Mesenteric fat pad (tissue), 1 donor: Measurements from ENCODE around the gene PPP1R9A. TPM values are rescaled to one million over a fixed set of nuclear protein-coding genes. Genes with fewer than 3 reads are reported as not detected.

Experiments
- DNase-seq: peaks from one replicate; pipeline ENCODE4 v3.0.0-alpha.2; 2020; ENCODE audit warnings: low spot score
- total RNA-seq: library from RNA; stranded (reverse); fragmentation: NEBNext Ultra II Directional; extraction: Animal tissue kit (Norgen Biotek cat#: 25700); gene quantifications from one replicate; pipeline ENCODE4 v1.2.1, GENCODE V29; 2021
- donor health status: DM: yes; HTN: yes; CAD: no.

The PPP1R9A gene
- total RNA-seq, 1 donor from 2014 or later, result 13.8 TPM

GRCh38 chr7:95312561-95312960 lies 405.2 kb downstream of the PPP1R9A start:
- no peak for DNase-seq

- DNase-seq, result no peak
These were observed 409.2 kb downstream of the PPP1R9A start for GRCh38 chr7:95316588-95316987.

- no peak for DNase-seq
These were observed 410.2 kb downstream of the PPP1R9A start for GRCh38 chr7:95317546-95317945.

GRCh38 chr7:95317966-95318365 lies 410.6 kb downstream of the PPP1R9A start:
- no peak for DNase-seq

- DNase-seq, result no peak
These were observed 411.2 kb downstream of the PPP1R9A start for GRCh38 chr7:95318501-95319100.

- DNase-seq, result no peak
These were observed 412.2 kb downstream of the PPP1R9A start for GRCh38 chr7:95319570-95319969.

GRCh38 chr7:95320651-95321050 lies 413.3 kb downstream of the PPP1R9A start:
- DNase-seq, result no peak

GRCh38 chr7:95321720-95322119 lies 414.3 kb downstream of the PPP1R9A start:
- DNase-seq, result no peak

- no peak for DNase-seq
These were observed 415.0 kb downstream of the PPP1R9A start for GRCh38 chr7:95322396-95322795.

GRCh38 chr7:95322854-95323253 lies 415.5 kb downstream of the PPP1R9A start:
- DNase-seq, result no peak

- no peak for DNase-seq
These were observed 416.2 kb downstream of the PPP1R9A start for GRCh38 chr7:95323410-95324129.

GRCh38 chr7:95324431-95324830 lies 417.0 kb downstream of the PPP1R9A start, which contains the start of gene PON1:
TSS of gene PON1 (minus strand) at chr7:95324532. CDS start at chr7:95324475, 57 bp downstream.
- DNase-seq, result no peak

- DNase-seq, result no peak
These were observed 420.0 kb downstream of the PPP1R9A start for GRCh38 chr7:95327356-95327755.

- no peak for DNase-seq
These were observed 423.0 kb downstream of the PPP1R9A start for GRCh38 chr7:95330204-95330960.

- DNase-seq, result no peak
These were observed 423.6 kb downstream of the PPP1R9A start for GRCh38 chr7:95330961-95331337.

GRCh38 chr7:95334447-95334846 lies 427.1 kb downstream of the PPP1R9A start:
- no peak for DNase-seq

- no peak for DNase-seq
These were observed 427.7 kb downstream of the PPP1R9A start for GRCh38 chr7:95335093-95335492.

GRCh38 chr7:95338832-95339231 lies 431.4 kb downstream of the PPP1R9A start:
- no peak for DNase-seq

- DNase-seq, result no peak
These were observed 433.1 kb downstream of the PPP1R9A start for GRCh38 chr7:95340491-95340890.

GRCh38 chr7:95342029-95342428 lies 434.6 kb downstream of the PPP1R9A start:
- no peak for DNase-seq

- no peak for DNase-seq
These were observed 435.4 kb downstream of the PPP1R9A start for GRCh38 chr7:95342642-95343307.
